Coronary artery (tissue), 2 donors: ENCODE results near the gene TRIM67.
"Not testable (repeated sequence)": the region's sequence is repeated elsewhere in the genome, so short reads cannot be mapped to it uniquely, and the experiment has no call there.

Experiments
- DNase-seq: peaks from one replicate; pipeline ENCODE4 v3.0.0-alpha.2; 2017; ENCODE audit warnings: low spot score
- H3K27ac ChIP-seq, 2 donors: fragments of 200-600 bp; sonication (generic); one replicate each; pipeline ENCODE4 v1.5.1; 2016 to 2019
- H3K4me3 ChIP-seq: fragments of 200-600 bp; sonication (generic); 2 replicates; pipeline ENCODE4 v1.5.1; 2016; ENCODE audit warnings: mild to moderate bottlenecking, moderate library complexity
- TF ChIP-seq, protein P1 (sequence below): fragments of 200-600 bp; sonication (generic); IDR thresholded peaks from one replicate; pipeline ENCODE4 v1.5.1; 2019; ENCODE audit warnings: antibody characterized with exemption

Gene TRIM67

GRCh38 chr1:231211005-231211857 lies 49.4 kb downstream of the TRIM67 start:
- Histone ChIP-seq H3K27ac (no peak overlapping the region), H3K4me3 (peak overlapping the region; percentile 68)
- DNase-seq = no peak
- TF ChIP-seq, protein P1, sequence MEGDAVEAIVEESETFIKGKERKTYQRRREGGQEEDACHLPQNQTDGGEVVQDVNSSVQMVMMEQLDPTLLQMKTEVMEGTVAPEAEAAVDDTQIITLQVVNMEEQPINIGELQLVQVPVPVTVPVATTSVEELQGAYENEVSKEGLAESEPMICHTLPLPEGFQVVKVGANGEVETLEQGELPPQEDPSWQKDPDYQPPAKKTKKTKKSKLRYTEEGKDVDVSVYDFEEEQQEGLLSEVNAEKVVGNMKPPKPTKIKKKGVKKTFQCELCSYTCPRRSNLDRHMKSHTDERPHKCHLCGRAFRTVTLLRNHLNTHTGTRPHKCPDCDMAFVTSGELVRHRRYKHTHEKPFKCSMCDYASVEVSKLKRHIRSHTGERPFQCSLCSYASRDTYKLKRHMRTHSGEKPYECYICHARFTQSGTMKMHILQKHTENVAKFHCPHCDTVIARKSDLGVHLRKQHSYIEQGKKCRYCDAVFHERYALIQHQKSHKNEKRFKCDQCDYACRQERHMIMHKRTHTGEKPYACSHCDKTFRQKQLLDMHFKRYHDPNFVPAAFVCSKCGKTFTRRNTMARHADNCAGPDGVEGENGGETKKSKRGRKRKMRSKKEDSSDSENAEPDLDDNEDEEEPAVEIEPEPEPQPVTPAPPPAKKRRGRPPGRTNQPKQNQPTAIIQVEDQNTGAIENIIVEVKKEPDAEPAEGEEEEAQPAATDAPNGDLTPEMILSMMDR = peak; percentile 91

GRCh38 chr1:231212301-231212700 lies 50.4 kb downstream of the TRIM67 start:
- H3K4me3 ChIP-seq, DNase-seq, H3K27ac ChIP-seq: not testable (repeated sequence)

- Histone ChIP-seq H3K27ac (no peak overlapping the region), H3K4me3 (no peak overlapping the region)
- TF ChIP-seq, protein P1 = no peak
- no peak for DNase-seq
Observed at GRCh38 chr1:231213831-231214573, 52.1 kb downstream of the TRIM67 start.

DNA sequence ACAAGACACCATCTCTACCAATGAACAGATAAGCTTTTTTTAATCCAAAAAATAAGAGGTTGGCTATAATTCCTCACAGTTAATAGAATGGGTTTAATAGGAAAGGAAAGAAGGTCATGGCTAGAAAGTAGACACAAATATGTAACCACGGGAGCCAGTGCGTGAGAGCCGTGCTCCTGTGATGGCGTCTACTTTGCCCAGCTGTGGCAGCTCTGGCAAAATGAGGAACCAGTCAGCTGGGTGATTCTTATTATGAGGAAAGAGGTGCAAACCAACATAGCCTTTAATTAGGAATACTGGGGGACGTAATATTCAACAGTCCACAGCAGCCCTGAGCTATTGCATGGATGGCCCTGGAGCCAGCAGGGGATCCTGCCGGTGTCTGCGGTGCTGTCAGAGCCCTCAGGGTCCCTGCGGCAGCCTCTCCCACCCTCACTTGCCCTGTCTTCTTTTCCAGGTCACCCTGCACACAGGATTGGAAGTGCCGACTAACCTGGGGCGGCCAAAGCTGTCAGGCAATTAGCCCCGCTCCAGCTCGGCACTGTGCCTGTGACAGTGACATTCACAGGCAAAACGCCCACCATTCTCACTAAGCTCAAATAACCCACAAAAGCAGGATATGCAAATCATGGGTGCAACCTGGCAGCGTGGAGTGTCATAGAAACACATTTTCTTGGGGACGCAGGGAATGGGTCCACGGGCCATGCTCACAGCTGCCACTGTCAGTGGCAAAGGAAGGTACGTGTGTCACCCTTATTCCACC lies 53.2 kb downstream of the TRIM67 start:
- no peak overlapping the region for H3K4me3 ChIP-seq
- DNase-seq = no peak
- no peak overlapping the region for H3K27ac ChIP-seq
- TF ChIP-seq, protein P1 = no peak

GRCh38 chr1:231215681-231216385 lies 54.0 kb downstream of the TRIM67 start:
- Histone ChIP-seq H3K4me3 (no peak overlapping the region), H3K27ac (no peak overlapping the region)
- no peak for DNase-seq
- TF ChIP-seq, protein P1 = no peak

DNA sequence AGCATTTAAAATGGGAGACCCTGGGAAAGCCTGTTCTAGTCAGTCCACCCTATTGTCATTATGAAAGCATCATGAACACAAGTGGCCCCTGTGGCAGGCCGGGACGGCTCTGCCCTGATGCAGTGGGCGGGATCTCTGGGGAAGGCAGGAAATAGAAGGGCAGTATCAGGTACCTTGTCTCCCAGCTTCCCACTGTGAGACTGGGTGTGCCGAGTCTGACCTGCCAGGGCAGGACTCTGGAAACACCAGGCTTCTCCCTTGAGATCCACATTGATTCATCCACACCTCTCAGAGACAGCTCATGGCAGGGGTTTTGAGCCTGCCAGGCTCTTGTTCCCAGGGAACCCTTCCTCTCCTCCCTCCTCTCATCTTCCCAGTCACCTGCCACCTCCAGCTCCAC lies 54.6 kb downstream of the TRIM67 start:
- H3K4me3 ChIP-seq = no peak overlapping the region
- no peak for DNase-seq
- TF ChIP-seq, protein P1 = no peak
- no peak overlapping the region for H3K27ac ChIP-seq
